GM23248 (cell line): Measurements from ENCODE around the gene OR52E6.

ENCODE experiments used
- EZH2 ChIP-seq: fragments of 200-600 bp; sonication (generic); IDR thresholded peaks from 2 replicates; pipeline ENCODE4 v1.6.1; 2018; ENCODE audit warnings: antibody characterized with exemption, mild to moderate bottlenecking; ENCODE audit not compliant: insufficient read depth, poor library complexity, severe bottlenecking
- EZH2phosphoT487 ChIP-seq: fragments of 200-600 bp; sonication (generic); IDR thresholded peaks from 2 replicates; pipeline ENCODE4 v1.6.1; 2018; ENCODE audit warnings: antibody characterized with exemption, moderate library complexity, mild to moderate bottlenecking, low read depth; ENCODE audit not compliant: insufficient read depth

DNA sequence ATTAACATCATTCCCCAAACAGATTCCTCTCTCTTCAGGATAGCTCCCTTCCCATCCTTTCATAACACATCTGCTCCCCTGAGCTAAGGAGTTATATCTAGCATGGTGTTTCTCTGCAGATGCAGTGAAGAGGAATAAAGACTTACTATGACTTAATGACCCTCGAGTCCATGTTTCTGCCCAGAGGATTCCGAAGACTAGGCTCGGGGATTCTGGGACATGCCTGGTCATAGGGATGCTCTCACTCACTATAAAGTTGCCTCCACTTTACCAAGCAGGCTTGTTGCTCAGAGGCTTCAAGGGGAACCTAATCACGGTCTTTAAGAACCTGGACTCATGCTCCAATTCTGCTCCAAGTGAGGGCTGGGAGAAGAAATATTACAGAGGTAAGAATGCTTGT, 38.6 kb upstream of the OR52E6 start, which contains the start of gene OR52E4:
- TF ChIP-seq EZH2, result no peak
- no peak for TF ChIP-seq EZH2phosphoT487
